PC-3 (cell line): ENCODE data around the gene PTGER3. TPM values are rescaled to one million over a fixed set of nuclear protein-coding genes. Genes with fewer than 3 reads are reported as not detected.

Experiments used
- ATAC-seq: fragments of 200-7000 bp; cut with Tn5 transposase; 2 replicates; pipeline ENCODE4 v1.9.1; 2020; ENCODE audit warnings: mild to moderate bottlenecking, moderate library complexity
- BruUV-seq: library from RNA; stranded (reverse); fragments of 400-500 nt; replicated peaks from 2 replicates; lab custom pipeline; 2021; lab: Mats Ljungman, UMichigan
- CTCF ChIA-PET: fragments of 300-600 bp; sonication (Branson Sonifier 250); formaldehyde crosslinking; loops from one replicate; lab custom pipeline; 2022; ENCODE audit warnings: antibody characterized with exemption; lab: Charles Lee
- POLR2A ChIA-PET: fragments of 300-600 bp; sonication (Branson Sonifier 250); formaldehyde crosslinking; loops from one replicate; lab custom pipeline; 2022; ENCODE audit warnings: antibody characterized with exemption; ENCODE audit not compliant: unreplicated experiment; lab: Charles Lee
- DNase-seq: peaks from one replicate; pipeline ENCODE4 v3.0.0-alpha.2; 2015
- H2AFZ ChIP-seq: fragments of 300-600 bp; sonication (generic); 2 replicates; pipeline ENCODE4 v1.6.0; 2016; ENCODE audit warnings: antibody characterized with exemption, low read length
- H3F3A ChIP-seq: fragments of 300-600 bp; sonication (generic); one replicate; pipeline ENCODE4 v1.6.0; 2017; ENCODE audit warnings: antibody characterized with exemption, low read length, control low read depth, mild to moderate bottlenecking; ENCODE audit not compliant: unreplicated experiment
- H3K27ac ChIP-seq: fragments of 300-600 bp; sonication (generic); 2 replicates; pipeline ENCODE4 v1.5.1; 2016; ENCODE audit warnings: mild to moderate bottlenecking, low read length
- H3K27me3 ChIP-seq: fragments of 300-600 bp; sonication (generic); 2 replicates; pipeline ENCODE4 v1.6.1; 2016; ENCODE audit warnings: low read length, mixed read lengths
- H3K36me3 ChIP-seq: fragments of 300-600 bp; sonication (generic); 2 replicates; pipeline ENCODE4 v1.6.1; 2016; ENCODE audit warnings: low read depth, mixed run types, low read length, mixed read lengths
- H3K4me1 ChIP-seq: fragments of 300-600 bp; sonication (generic); 2 replicates; pipeline ENCODE4 v1.5.1; 2016; ENCODE audit warnings: low read length; ENCODE audit not compliant: insufficient read depth
- H3K4me2 ChIP-seq: fragments of 300-600 bp; sonication (generic); 2 replicates; pipeline ENCODE4 v1.6.0; 2016; ENCODE audit warnings: low read length
- H3K4me3 ChIP-seq: fragments of 300-600 bp; sonication (generic); 2 replicates; pipeline ENCODE4 v1.5.1; 2016; ENCODE audit warnings: mild to moderate bottlenecking, low read length, mixed read lengths
- H3K79me2 ChIP-seq: fragments of 300-600 bp; sonication (generic); 2 replicates; pipeline ENCODE4 v1.6.1; 2017; ENCODE audit warnings: low read length, mixed read lengths
- H3K9ac ChIP-seq: fragments of 300-600 bp; sonication (generic); 2 replicates; pipeline ENCODE4 v1.6.0; 2016; ENCODE audit warnings: mild to moderate bottlenecking, low read length
- H3K9me2 ChIP-seq: fragments of 300-600 bp; sonication (generic); replicated peaks from 2 replicates; pipeline ENCODE4 v1.6.1; 2016; ENCODE audit warnings: mixed run types, low read length, mixed read lengths
- H3K9me3 ChIP-seq: fragments of 300-600 bp; sonication (generic); 2 replicates; pipeline ENCODE4 v1.6.1; 2016; ENCODE audit warnings: low read length, mixed read lengths
- H4K20me1 ChIP-seq: fragments of 300-600 bp; sonication (generic); 2 replicates; pipeline ENCODE4 v1.6.1; 2016; ENCODE audit warnings: low read length, mixed read lengths
- EZH2 ChIP-seq: fragments of 300-600 bp; sonication (generic); IDR thresholded peaks from one replicate; pipeline ENCODE4 v1.6.1; 2017; ENCODE audit warnings: antibody characterized with exemption, mild to moderate bottlenecking, low read length; ENCODE audit not compliant: unreplicated experiment
- EZH2phosphoT487 ChIP-seq: fragments of 300-600 bp; sonication (generic); IDR thresholded peaks from 2 replicates; pipeline ENCODE4 v1.6.1; 2018; ENCODE audit warnings: mild to moderate bottlenecking, antibody characterized with exemption, low read length, borderline replicate concordance
- intact Hi-C: fragments of 100-400 bp; cut with micrococcal nuclease; formaldehyde crosslinking; loops from 2 replicates; pipeline ENCODE4 v1.9.0; 2023
- total RNA-seq: library from RNA; depleted of rRNA; stranded (reverse); fragments of >200 nt; gene quantifications from 2 replicates; pipeline ENCODE4 v1.2.3, GENCODE V29; 2014
- TF ChIP-seq, protein P1 (sequence below): fragments of 300-600 bp; sonication (generic); conservative IDR thresholded peaks from 2 replicates; pipeline ENCODE4 v1.5.1; 2017; ENCODE audit warnings: antibody characterized with exemption, low read depth, mild to moderate bottlenecking, low read length

The PTGER3 gene
- total RNA-seq, 1 experiment from 2014 or later = 0.11 TPM

DNA sequence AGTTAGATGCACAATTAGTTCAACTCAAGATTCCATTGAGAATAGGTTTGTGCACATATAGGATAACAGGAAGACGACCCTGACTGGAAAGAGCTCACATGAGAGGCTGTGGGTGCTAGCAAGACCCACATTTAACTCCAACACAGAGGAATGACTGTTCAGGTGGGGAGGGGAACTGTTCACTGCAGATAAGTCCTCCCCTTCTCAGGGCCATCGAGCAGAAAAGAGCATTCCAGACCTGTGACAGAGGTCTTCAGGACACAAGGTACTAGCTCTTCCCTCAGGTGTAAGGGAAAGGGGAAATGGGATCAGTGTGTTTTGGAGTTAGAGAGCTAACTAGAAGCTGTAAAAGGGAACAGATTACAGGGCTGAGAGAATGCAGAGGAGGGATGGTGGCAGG, 8.7 kb downstream of the PTGER3 start:
- Histone ChIP-seq H2AFZ (no peak overlapping the region), H3K9ac (no peak overlapping the region), H3K4me3 (no peak overlapping the region), H3K79me2 (no peaks in the 10 kb centered on the region), H3K4me1 (no peaks in the 10 kb centered on the region), H3F3A (no peaks in the 10 kb centered on the region), H3K9me2 (no peaks in the 10 kb centered on the region), H3K36me3 (no peaks in the 10 kb centered on the region), H3K4me2 (no peak overlapping the region), H3K27me3 (peaks cover 61% of the 10 kb centered on the region), H3K27ac (no peak overlapping the region), H4K20me1 (no peaks in the 10 kb centered on the region), H3K9me3 (no peaks in the 10 kb centered on the region)
- CTCF ChIA-PET = no interaction called here
- ATAC-seq = no peak
- intact Hi-C loops = no loop called here
- POLR2A ChIA-PET = no interaction called here
- BruUV-seq = no TSS peak
- DNase-seq = no peak
- no peak for TF ChIP-seq EZH2phosphoT487
- no peak for TF ChIP-seq EZH2
- TF ChIP-seq, protein P1, sequence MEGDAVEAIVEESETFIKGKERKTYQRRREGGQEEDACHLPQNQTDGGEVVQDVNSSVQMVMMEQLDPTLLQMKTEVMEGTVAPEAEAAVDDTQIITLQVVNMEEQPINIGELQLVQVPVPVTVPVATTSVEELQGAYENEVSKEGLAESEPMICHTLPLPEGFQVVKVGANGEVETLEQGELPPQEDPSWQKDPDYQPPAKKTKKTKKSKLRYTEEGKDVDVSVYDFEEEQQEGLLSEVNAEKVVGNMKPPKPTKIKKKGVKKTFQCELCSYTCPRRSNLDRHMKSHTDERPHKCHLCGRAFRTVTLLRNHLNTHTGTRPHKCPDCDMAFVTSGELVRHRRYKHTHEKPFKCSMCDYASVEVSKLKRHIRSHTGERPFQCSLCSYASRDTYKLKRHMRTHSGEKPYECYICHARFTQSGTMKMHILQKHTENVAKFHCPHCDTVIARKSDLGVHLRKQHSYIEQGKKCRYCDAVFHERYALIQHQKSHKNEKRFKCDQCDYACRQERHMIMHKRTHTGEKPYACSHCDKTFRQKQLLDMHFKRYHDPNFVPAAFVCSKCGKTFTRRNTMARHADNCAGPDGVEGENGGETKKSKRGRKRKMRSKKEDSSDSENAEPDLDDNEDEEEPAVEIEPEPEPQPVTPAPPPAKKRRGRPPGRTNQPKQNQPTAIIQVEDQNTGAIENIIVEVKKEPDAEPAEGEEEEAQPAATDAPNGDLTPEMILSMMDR = no peak

DNA sequence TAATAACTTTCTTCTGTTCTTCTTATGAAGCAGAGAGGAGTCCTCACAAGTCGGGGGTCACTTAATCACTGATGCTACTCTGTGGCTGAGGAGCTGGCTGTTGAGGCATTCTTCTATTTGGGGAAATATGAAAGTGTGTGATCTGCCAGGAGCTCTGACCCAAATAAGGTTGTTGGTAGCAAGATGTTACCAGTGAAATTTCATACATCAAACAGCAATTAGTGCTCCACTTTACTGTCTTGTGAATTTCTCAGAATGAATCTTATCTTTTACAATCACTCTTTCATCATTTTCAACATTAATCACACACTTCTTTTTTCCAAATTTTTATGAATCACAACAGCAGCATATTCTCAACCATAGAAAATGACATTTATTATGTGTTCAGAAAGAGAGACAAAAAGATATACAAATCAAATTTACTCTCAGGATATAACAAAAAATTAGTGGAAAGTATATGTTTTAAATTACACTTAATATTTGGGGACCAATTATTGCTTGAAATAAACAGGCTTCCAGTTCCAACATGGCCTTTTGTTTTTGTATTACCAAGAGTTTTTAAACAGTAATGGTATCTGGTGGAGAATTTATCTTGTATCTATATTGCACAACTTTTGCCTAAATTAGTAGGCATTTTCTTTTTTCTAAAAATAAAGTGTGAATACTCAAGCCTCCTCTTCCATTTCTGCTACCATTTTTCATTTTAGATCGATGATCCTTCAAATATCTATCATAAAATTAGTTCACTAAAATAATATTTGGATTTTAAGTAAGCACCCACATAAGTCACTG, 9.6 kb downstream of the PTGER3 start:
- DNase-seq = no peak
- H3F3A ChIP-seq = no peaks in the 10 kb centered on the region
- POLR2A ChIA-PET = no interaction called here
- TF ChIP-seq EZH2 = no peak
- no peak for TF ChIP-seq EZH2phosphoT487
- TF ChIP-seq, protein P1 = no peak
- no peaks in the 10 kb centered on the region for H4K20me1 ChIP-seq
- H3K9me3 ChIP-seq = no peaks in the 10 kb centered on the region
- no peaks in the 10 kb centered on the region for H3K9me2 ChIP-seq
- H3K4me2 ChIP-seq = no peak overlapping the region
- H2AFZ ChIP-seq = no peak overlapping the region
- no peak for ATAC-seq
- BruUV-seq = no TSS peak
- peaks cover 61% of the 10 kb centered on the region for H3K27me3 ChIP-seq
- CTCF ChIA-PET = no interaction called here
- no peak overlapping the region for H3K9ac ChIP-seq
- H3K36me3 ChIP-seq = no peaks in the 10 kb centered on the region
- intact Hi-C loops = no loop called here
- no peaks in the 10 kb centered on the region for H3K4me1 ChIP-seq
- H3K4me3 ChIP-seq = no peak overlapping the region
- H3K79me2 ChIP-seq = no peaks in the 10 kb centered on the region
- no peak overlapping the region for H3K27ac ChIP-seq

DNA sequence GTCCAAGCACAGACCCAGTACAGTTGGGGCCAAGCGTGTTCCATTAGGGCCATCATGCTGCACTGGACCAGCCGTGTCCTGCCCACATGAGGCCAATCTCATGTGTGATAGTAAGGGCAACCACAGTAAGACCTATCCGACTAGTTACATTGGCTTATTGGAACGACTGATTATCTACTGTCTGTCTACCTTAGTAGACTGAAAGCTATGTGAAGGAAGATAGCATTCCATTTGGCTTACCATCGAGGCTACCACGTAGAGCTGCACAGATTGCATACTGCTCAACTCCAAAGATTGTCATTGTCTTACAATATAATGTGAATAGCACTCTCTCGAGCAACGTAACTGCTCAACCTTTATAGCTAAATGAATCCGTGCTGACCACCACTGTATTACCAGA, 10.6 kb downstream of the PTGER3 start:
- CTCF ChIA-PET = no interaction called here
- Histone ChIP-seq H3K36me3 (no peaks in the 10 kb centered on the region), H4K20me1 (no peaks in the 10 kb centered on the region), H3K4me2 (no peak overlapping the region), H3K27me3 (peaks cover 63% of the 10 kb centered on the region), H3K27ac (no peak overlapping the region), H3K9me3 (no peaks in the 10 kb centered on the region), H3K4me3 (no peak overlapping the region), H2AFZ (no peak overlapping the region), H3F3A (no peaks in the 10 kb centered on the region), H3K9me2 (no peaks in the 10 kb centered on the region), H3K9ac (no peak overlapping the region), H3K4me1 (no peaks in the 10 kb centered on the region), H3K79me2 (no peaks in the 10 kb centered on the region)
- ATAC-seq (no peak), DNase-seq (no peak)
- POLR2A ChIA-PET = no interaction called here
- intact Hi-C loops = no loop called here
- no peak for TF ChIP-seq EZH2
- TF ChIP-seq EZH2phosphoT487 = no peak
- TF ChIP-seq, protein P1 = no peak
- no TSS peak for BruUV-seq
